CD14-positive monocyte (primary cell): ENCODE data around the gene TRIM16. TPM values are rescaled to one million over a fixed set of nuclear protein-coding genes. Genes with fewer than 3 reads are reported as not detected.
A peak's percentile ranks its signal among the peaks of the same experiment; 100 is the strongest.
"Not testable (repeated sequence)": the region's sequence is repeated elsewhere in the genome, so short reads cannot be mapped to it uniquely, and the experiment has no call there.

ENCODE experiments used
- DNase-seq, 3 donors: peaks; one replicate each; pipeline ENCODE4 v3.0.0-alpha.2; 2011 to 2022
- H2AFZ ChIP-seq: 2 replicates; pipeline ENCODE4 v1.6.0; 2012; ENCODE audit warnings: mild to moderate bottlenecking, low read depth, low read length, inconsistent platforms; ENCODE audit not compliant: insufficient read depth, poor library complexity, severe bottlenecking
- H3K27ac ChIP-seq, 2 donors: 1 replicate in 1 of 2; 2 replicates in 1 of 2; pipeline ENCODE4 v1.5.1; 2012 to 2013; ENCODE audit warnings: low read length in 2 of 2, control low read depth in 1 of 2, inconsistent platforms in 1 of 2, low read depth in 1 of 2, mild to moderate bottlenecking in 1 of 2
- H3K27me3 ChIP-seq, 2 donors: one replicate each; pipeline versions ENCODE4 v1.6.0 to v1.6.1; 2011 to 2013; ENCODE audit warnings: low read length in 2 of 2; ENCODE audit not compliant: control insufficient read depth in 2 of 2, insufficient read depth in 2 of 2
- H3K36me3 ChIP-seq, 2 donors: replicated peaks in 1 of 2; 1 replicate in 1 of 2; 2 replicates in 1 of 2; pipeline versions ENCODE4 v1.5.1 to v1.6.1; 2012 to 2013; ENCODE audit warnings: low read length in 2 of 2, control low read depth in 1 of 2, inconsistent platforms in 1 of 2, mild to moderate bottlenecking in 1 of 2; ENCODE audit not compliant: insufficient read depth in 2 of 2, control insufficient read depth in 1 of 2
- H3K4me1 ChIP-seq, 2 donors: 1 replicate in 1 of 2; 2 replicates in 1 of 2; pipeline versions ENCODE4 v1.5.1 to v1.6.1; 2012 to 2013; ENCODE audit warnings: low read length in 2 of 2, control low read depth in 1 of 2, inconsistent platforms in 1 of 2, mild to moderate bottlenecking in 1 of 2, moderate library complexity in 1 of 2; ENCODE audit not compliant: insufficient read depth in 2 of 2, control insufficient read depth in 1 of 2
- H3K4me2 ChIP-seq: replicated peaks from 2 replicates; pipeline ENCODE3; 2012; ENCODE audit warnings: low read length, moderate library complexity, mild to moderate bottlenecking; ENCODE audit not compliant: poor library complexity, severe bottlenecking; ENCODE audit errors: extremely low read depth
- H3K4me3 ChIP-seq, 3 experiments: fragments of 200-600 bp in 1 of 3; sonication (generic) in 1 of 3; replicated peaks in 1 of 3; 1 replicate in 2 of 3; 2 replicates in 1 of 3; pipeline ENCODE4 v1.5.1; 2011 to 2013; ENCODE audit warnings: low read length in 3 of 3, mild to moderate bottlenecking in 3 of 3, control low read depth in 2 of 3, low read depth in 2 of 3, inconsistent platforms in 1 of 3, moderate library complexity in 1 of 3
- H3K79me2 ChIP-seq: 2 replicates; pipeline ENCODE4 v1.6.0; 2012; ENCODE audit warnings: mild to moderate bottlenecking, control low read depth, inconsistent platforms, low read length, moderate library complexity; ENCODE audit not compliant: insufficient read depth
- H3K9ac ChIP-seq: 2 replicates; pipeline ENCODE4 v1.6.0; 2017; ENCODE audit warnings: low read length, mild to moderate bottlenecking; ENCODE audit not compliant: insufficient read depth, poor library complexity, severe bottlenecking
- H3K9me3 ChIP-seq, 2 donors: replicated peaks in 1 of 2; 1 replicate in 1 of 2; 2 replicates in 1 of 2; pipeline versions ENCODE4 v1.5.1 to v1.6.1; 2012 to 2013; ENCODE audit warnings: low read length in 2 of 2, control low read depth in 1 of 2; ENCODE audit not compliant: control insufficient read depth in 1 of 2, insufficient read depth in 1 of 2
- H4K20me1 ChIP-seq: 2 replicates; pipeline ENCODE4 v1.6.0; 2012; ENCODE audit warnings: mild to moderate bottlenecking, low read length, control low read depth, moderate library complexity; ENCODE audit not compliant: insufficient read depth
- H3K27ac Mint-ChIP-seq, 7 donors: one replicate each; pipeline ENCODE4 v1.8.0; 2020; ENCODE audit warnings: mild to moderate bottlenecking in 7 of 7, mixed read lengths in 7 of 7, moderate library complexity in 6 of 7, inconsistent platforms in 2 of 7
- H3K27me3 Mint-ChIP-seq, 3 donors: one replicate each; pipeline ENCODE4 v1.8.0; 2021 to 2022; ENCODE audit warnings: low read depth in 3 of 3, mild to moderate bottlenecking in 3 of 3, mixed read lengths in 3 of 3, moderate library complexity in 3 of 3, inconsistent platforms in 1 of 3
- H3K36me3 Mint-ChIP-seq, 2 donors: one replicate each; pipeline ENCODE4 v1.8.0; 2020; ENCODE audit warnings: mixed read lengths in 2 of 2, inconsistent platforms in 1 of 2, mild to moderate bottlenecking in 1 of 2
- H3K4me1 Mint-ChIP-seq: one replicate; pipeline ENCODE4 v1.8.0; 2020; ENCODE audit warnings: mild to moderate bottlenecking, mixed read lengths
- H3K4me3 Mint-ChIP-seq, 2 donors: one replicate each; pipeline ENCODE4 v1.8.0; 2020; ENCODE audit warnings: mild to moderate bottlenecking in 2 of 2, mixed read lengths in 2 of 2, moderate library complexity in 1 of 2
- H3K9me3 Mint-ChIP-seq, 7 donors: one replicate each; pipeline ENCODE4 v1.8.0; 2020 to 2022; ENCODE audit warnings: mixed read lengths in 7 of 7, mild to moderate bottlenecking in 6 of 7, moderate library complexity in 6 of 7, inconsistent platforms in 2 of 7
- WGBS: methylation state at CpG from one replicate; pipeline ENCODE4 v1.1.5; 2013; ENCODE audit warnings: missing lambda C conversion rate; ENCODE audit not compliant: insufficient coverage; 5-methylcytosine and 5-hydroxymethylcytosine counted together
- intact Hi-C, 2 donors: fragments of 100-400 bp; cut with micrococcal nuclease; formaldehyde crosslinking; loops; one replicate each; pipeline versions ENCODE4 v1.15.0 to v1.15.1; 2023
- polyA plus RNA-seq, 3 donors: library from polyadenylated mRNA; depleted of rRNA in 1 of 3; unstranded in 2 of 3; stranded (reverse) in 1 of 3; fragments of 300-500 nt in 2 of 3; fragments of >200 nt in 1 of 3; fragmentation: Illumina TruSeq in 2 of 3; gene quantifications; 1 replicate in 2 of 3; 2 replicates in 1 of 3; pipeline ENCODE4 v1.2.3, GENCODE V29; 2012 to 2021

The TRIM16 gene
- polyA plus RNA-seq, 3 donors, result 2.9 to 6.3 (median 4.6) TPM

GRCh38 chr17:15642505-15643251, 41.4 kb downstream of the TRIM16 start:
- H3K4me3 ChIP-seq, H3K27me3 Mint-ChIP-seq, H3K9ac ChIP-seq, H3K4me2 ChIP-seq, DNase-seq, intact Hi-C loops, H3K79me2 ChIP-seq, H3K4me1 ChIP-seq, H3K27me3 ChIP-seq, H3K27ac ChIP-seq, H3K36me3 Mint-ChIP-seq, H2AFZ ChIP-seq, H3K9me3 ChIP-seq, H3K4me1 Mint-ChIP-seq, H3K9me3 Mint-ChIP-seq, H4K20me1 ChIP-seq, H3K27ac Mint-ChIP-seq, H3K36me3 ChIP-seq: not testable (repeated sequence)
- no CpG with 5 or more reads among the region's 12 CpGs for WGBS
- H3K4me3 Mint-ChIP-seq, result peak overlapping the region in 1 of 2 donors; percentile 88

- H3K36me3 Mint-ChIP-seq, H3K4me3 ChIP-seq, H3K27me3 Mint-ChIP-seq, H3K4me2 ChIP-seq, H4K20me1 ChIP-seq, H3K27ac ChIP-seq, H2AFZ ChIP-seq, intact Hi-C loops, H3K79me2 ChIP-seq, H3K9me3 Mint-ChIP-seq, H3K27me3 ChIP-seq, H3K4me3 Mint-ChIP-seq, H3K9ac ChIP-seq, H3K4me1 Mint-ChIP-seq, H3K27ac Mint-ChIP-seq, DNase-seq, H3K36me3 ChIP-seq, H3K9me3 ChIP-seq, H3K4me1 ChIP-seq: not testable (repeated sequence)
- WGBS, result no CpG with 5 or more reads among the region's 4 CpGs
Observed at GRCh38 chr17:15642014-15642413, 42.1 kb downstream of the TRIM16 start.

- DNase-seq, H3K9me3 Mint-ChIP-seq, H3K9ac ChIP-seq, H3K4me1 ChIP-seq, H3K27ac ChIP-seq, H3K4me1 Mint-ChIP-seq, H3K4me3 ChIP-seq, H3K4me3 Mint-ChIP-seq, H3K27ac Mint-ChIP-seq, H3K27me3 ChIP-seq, H3K36me3 ChIP-seq, H3K27me3 Mint-ChIP-seq, H3K4me2 ChIP-seq, H4K20me1 ChIP-seq, intact Hi-C loops, H3K9me3 ChIP-seq, H3K79me2 ChIP-seq, H2AFZ ChIP-seq: not testable (repeated sequence)
- WGBS, result no CpG with 5 or more reads among the region's 2 CpGs
- peaks cover 3 to 16% of the 10 kb centered on the region in 2 donors for H3K36me3 Mint-ChIP-seq
Observed at GRCh38 chr17:15630930-15631453, 53.1 kb downstream of the TRIM16 start.

GRCh38 chr17:15629991-15630390, 54.1 kb downstream of the TRIM16 start:
- H3K36me3 ChIP-seq, H3K9me3 ChIP-seq, H3K4me3 Mint-ChIP-seq, H3K4me3 ChIP-seq, H3K27ac ChIP-seq, H3K27me3 Mint-ChIP-seq, DNase-seq, H3K4me1 ChIP-seq, H3K27ac Mint-ChIP-seq, H3K4me1 Mint-ChIP-seq, H3K9ac ChIP-seq, H3K79me2 ChIP-seq, H3K27me3 ChIP-seq, intact Hi-C loops, H3K9me3 Mint-ChIP-seq, H4K20me1 ChIP-seq, H2AFZ ChIP-seq, H3K4me2 ChIP-seq: not testable (repeated sequence)
- H3K36me3 Mint-ChIP-seq, result peaks cover 2 to 16% of the 10 kb centered on the region in 2 donors
- WGBS, result 91% methylated on average over 2 of the region's 7 CpGs
